Hematopoietic multipotent progenitor cell treated with erythropoietin and hydrocortisone succinate and interleukin-3 and kit ligand, for 8 days (in vitro differentiated cells): ENCODE results near the gene RPTOR.

Experiments
- DNase-seq: peaks from one replicate; pipeline ENCODE4 v3.0.0-alpha.2; 2015

Gene RPTOR

GRCh38 chr17:80592243-80592642, 47.6 kb downstream of the RPTOR start:
- DNase-seq, result no peak

- no peak for DNase-seq
Measured at GRCh38 chr17:80593181-80593580, 48.5 kb downstream of the RPTOR start.

- no peak for DNase-seq
Measured at GRCh38 chr17:80594431-80595269, 50.0 kb downstream of the RPTOR start.

GRCh38 chr17:80596760-80597608, 52.3 kb downstream of the RPTOR start:
- no peak for DNase-seq

- DNase-seq, result no peak
Measured at GRCh38 chr17:80598813-80599545, 54.3 kb downstream of the RPTOR start.

- DNase-seq, result peak; percentile 49
Measured at GRCh38 chr17:80599546-80600305, 55.1 kb downstream of the RPTOR start.

GRCh38 chr17:80601146-80601545, 56.5 kb downstream of the RPTOR start:
- DNase-seq, result no peak

- DNase-seq, result no peak
Measured at GRCh38 chr17:80603396-80603795, 58.8 kb downstream of the RPTOR start.

- no peak for DNase-seq
Measured at GRCh38 chr17:80604009-80604669, 59.5 kb downstream of the RPTOR start.

- DNase-seq, result no peak
Measured at GRCh38 chr17:80604670-80605010, 60.0 kb downstream of the RPTOR start.

GRCh38 chr17:80605326-80606066, 60.9 kb downstream of the RPTOR start:
- DNase-seq, result no peak

- no peak for DNase-seq
Measured at GRCh38 chr17:80608326-80608725, 63.7 kb downstream of the RPTOR start.

- DNase-seq, result no peak
Measured at GRCh38 chr17:80609757-80610156, 65.1 kb downstream of the RPTOR start.

- no peak for DNase-seq
Measured at GRCh38 chr17:80611816-80612215, 67.2 kb downstream of the RPTOR start.

- no peak for DNase-seq
Measured at GRCh38 chr17:80612997-80613731, 68.5 kb downstream of the RPTOR start.

- DNase-seq, result no peak
Measured at GRCh38 chr17:80613732-80614071, 69.1 kb downstream of the RPTOR start.

GRCh38 chr17:80614332-80615047, 69.9 kb downstream of the RPTOR start:
- no peak for DNase-seq

- no peak for DNase-seq
Measured at GRCh38 chr17:80615376-80615775, 70.7 kb downstream of the RPTOR start.

GRCh38 chr17:80616705-80617104, 72.1 kb downstream of the RPTOR start:
- DNase-seq, result no peak

- DNase-seq, result no peak
Measured at GRCh38 chr17:80618304-80618703, 73.7 kb downstream of the RPTOR start.
